NT2/D1 (cell line): ENCODE measurements around the gene MEIS2.

Experiments used
- SUZ12 ChIP-seq: IDR thresholded peaks from 2 replicates; pipeline ENCODE4 v1.6.1; 2011; ENCODE audit not compliant: insufficient read length, insufficient read depth; ENCODE audit errors: extremely low read depth
- YY1 ChIP-seq: IDR thresholded peaks from 2 replicates; pipeline ENCODE4 v1.6.1; 2011; ENCODE audit not compliant: insufficient read length, insufficient read depth
- ZNF274 ChIP-seq: IDR thresholded peaks from 2 replicates; pipeline ENCODE4 v1.6.1; 2011; ENCODE audit warnings: mild to moderate bottlenecking, low read depth, low read length

DNA sequence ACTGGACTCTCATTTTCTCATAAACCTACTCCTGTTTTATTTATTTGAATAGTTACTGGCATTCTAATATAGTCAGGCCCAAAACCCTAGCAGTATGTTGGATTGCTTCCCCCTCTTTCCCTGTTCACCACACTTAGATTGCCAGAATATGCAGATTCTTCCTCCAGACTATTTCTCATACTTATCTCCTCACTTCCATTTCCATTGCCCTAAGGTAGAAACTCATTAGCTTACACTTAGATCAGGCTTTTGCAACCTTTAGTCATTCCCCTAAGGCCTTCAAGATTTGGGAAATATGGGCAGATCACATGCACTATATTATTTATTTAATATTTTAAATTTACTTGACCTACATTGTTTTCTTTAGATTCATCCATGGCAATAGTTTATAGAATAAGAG, 98.9 kb downstream of the MEIS2 start:
- TF ChIP-seq ZNF274 (no peak), SUZ12 (no peak), YY1 (no peak)
